K562 (cell line): ENCODE measurements around the gene ANXA2. TPM values are rescaled to one million over a fixed set of nuclear protein-coding genes. Genes with fewer than 3 reads are reported as not detected.

Source experiments
- ATAC-seq: fragments of 200-7000 bp; cut with Tn5 transposase; 3 replicates; pipeline ENCODE4 v1.9.1; 2020; ENCODE audit warnings: moderate library complexity
- BruUV-seq: library from RNA; stranded (reverse); fragments of 400-500 nt; replicated peaks from 2 replicates; lab custom pipeline; 2021; lab: Mats Ljungman, UMichigan
- CTCF ChIA-PET: fragments of 300-600 bp; formaldehyde crosslinking; extraction: SDS; loops from one replicate; lab custom pipeline; 2021; ENCODE audit warnings: low intra/inter-chr PET ratio; lab: Yijun Ruan, JAX
- POLR2A ChIA-PET: fragments of 300-600, 350-650 bp; sonication (Branson Sonifier 250); formaldehyde crosslinking; extraction: SDS; loops from one replicate; lab custom pipeline; 2021; ENCODE audit warnings: antibody characterized with exemption, inconsistent platforms; lab: Yijun Ruan, JAX
- DNase-seq, 4 experiments: peaks; one replicate each; pipeline versions ENCODE4 v3.0.0 to v3.0.0-alpha.2; 2011 to 2018; ENCODE audit warnings: low spot score in 3 of 4, mixed read lengths in 3 of 4; ENCODE audit errors: extremely low read depth in 1 of 4
- FAIRE-seq: peaks from 2 replicates; lab custom pipeline; 2011; peaks lifted over from hg19 to GRCh38; lab: Jason Lieb, UNC
- H2AFZ ChIP-seq: 2 replicates; pipeline ENCODE4 v1.6.0; 2011; ENCODE audit warnings: low read depth, low read length, control low read depth, inconsistent platforms
- H3K27ac ChIP-seq: fragments of 200-600 bp; 3 replicates; pipeline ENCODE4 v1.8.0; 2011; ENCODE audit warnings: low read depth, mild to moderate bottlenecking, control low read depth, inconsistent platforms, low read length, moderate library complexity, mixed read lengths; ENCODE audit errors: extremely low read depth
- H3K27me3 ChIP-seq, 2 experiments: fragments of 300-600 bp in 1 of 2; 2 replicates in 1 of 2; 3 replicates in 1 of 2; pipeline versions ENCODE4 v1.6.0 to v1.8.0; 2011; ENCODE audit warnings: inconsistent platforms in 2 of 2, low read length in 2 of 2, mild to moderate bottlenecking in 1 of 2, mixed read lengths in 1 of 2, moderate library complexity in 1 of 2; ENCODE audit not compliant: control insufficient read depth in 2 of 2, insufficient read depth in 2 of 2
- H3K36me3 ChIP-seq: fragments of 300-600 bp; 3 replicates; pipeline ENCODE4 v1.8.0; 2011; ENCODE audit warnings: mild to moderate bottlenecking, low read length, inconsistent platforms; ENCODE audit not compliant: control insufficient read depth, insufficient read depth
- H3K4me1 ChIP-seq, 2 experiments: fragments of 200-600 bp in 1 of 2; replicated peaks in 1 of 2; 2 replicates in 1 of 2; 3 replicates in 1 of 2; pipeline versions ENCODE4 v1.5.1 to v1.8.0; 2011; ENCODE audit warnings: inconsistent platforms in 2 of 2, low read length in 2 of 2, mild to moderate bottlenecking in 1 of 2, mixed read lengths in 1 of 2, moderate library complexity in 1 of 2; ENCODE audit not compliant: control insufficient read depth in 2 of 2, insufficient read depth in 2 of 2
- H3K4me2 ChIP-seq: 2 replicates; pipeline ENCODE4 v1.6.1; 2011; ENCODE audit warnings: low read length, control low read depth, inconsistent platforms, mixed read lengths; ENCODE audit not compliant: insufficient read depth
- H3K4me3 ChIP-seq: fragments of 200-600 bp; sonication (generic), shearing (Covaris generic); 2 replicates; pipeline ENCODE4 v1.5.1; 2016; ENCODE audit warnings: control low read depth, inconsistent platforms
- H3K79me2 ChIP-seq: fragments of 200-600 bp; 3 replicates; pipeline ENCODE4 v1.8.0; 2011; ENCODE audit warnings: low read length, inconsistent platforms; ENCODE audit not compliant: control insufficient read depth, insufficient read depth
- H3K9ac ChIP-seq, 2 experiments: 2 replicates each; pipeline versions ENCODE4 v1.6.0 to v1.6.1; 2011; ENCODE audit warnings: low read depth in 2 of 2, low read length in 2 of 2, control low read depth in 1 of 2, inconsistent platforms in 1 of 2, mild to moderate bottlenecking in 1 of 2, mixed read lengths in 1 of 2; ENCODE audit not compliant: insufficient read depth in 1 of 2
- H3K9me1 ChIP-seq: one replicate; pipeline ENCODE4 v1.6.0; 2011; ENCODE audit warnings: inconsistent platforms, mild to moderate bottlenecking, low read length, moderate library complexity; ENCODE audit not compliant: control insufficient read depth, insufficient read depth
- H3K9me3 ChIP-seq: replicated peaks from 2 replicates; pipeline ENCODE4 v1.5.1; 2011; ENCODE audit warnings: low read depth, low read length, inconsistent platforms; ENCODE audit not compliant: control insufficient read depth, insufficient read depth
- H4K20me1 ChIP-seq: replicated peaks from 2 replicates; pipeline ENCODE4 v1.6.1; 2011; ENCODE audit warnings: low read length, inconsistent platforms, mixed read lengths; ENCODE audit not compliant: control insufficient read depth, insufficient read depth
- HCFC1 ChIP-seq: IDR thresholded peaks from 2 replicates; pipeline ENCODE4 v1.6.1; 2012; ENCODE audit warnings: low read depth, low read length, improper control_type of control experiment
- MEF2A ChIP-seq: IDR thresholded peaks from 2 replicates; pipeline ENCODE4 v1.6.1; 2011; ENCODE audit warnings: low read depth, mild to moderate bottlenecking, low read length, moderate library complexity; ENCODE audit not compliant: control insufficient read depth
- PTBP1 ChIP-seq: fragments of 200-400 bp; formaldehyde crosslinking; IDR thresholded peaks from 2 replicates; pipeline ENCODE4 v1.6.1; 2017; ENCODE audit warnings: low read depth, low read length
- SP1 ChIP-seq: sonication (generic); formaldehyde crosslinking; IDR thresholded peaks from 2 replicates; pipeline ENCODE4 v1.8.1; 2022; ENCODE audit warnings: mild to moderate bottlenecking, missing genetic modification reagents
- ZNF165 ChIP-seq: fragments of 250-450 bp; sonication (Bioruptor Pico); IDR thresholded peaks from 2 replicates; pipeline ENCODE4 v1.4.0; 2020; ENCODE audit warnings: borderline replicate concordance
- WGBS: fragments of 100-300 bp; shearing (Covaris generic); methylation state at CpG from one replicate; pipeline ENCODE4 v1.1.6; 2016; ENCODE audit warnings: low coverage, mixed read lengths; ENCODE audit not compliant: insufficient coverage; ENCODE audit errors: missing lambda C conversion rate; 5-methylcytosine and 5-hydroxymethylcytosine counted together
- in situ Hi-C: fragments of 300-500 bp; cut with MboI; formaldehyde crosslinking; loops from 4 replicates; pipeline ENCODE4 v1.15.0; 2018; ENCODE audit warnings: inconsistent platforms, mixed read lengths
- intact Hi-C: fragments of 100-400 bp; cut with micrococcal nuclease; formaldehyde crosslinking; loops from 2 replicates; pipeline ENCODE4 v1.14.2; 2022
- polyA plus RNA-seq, 8 experiments: library from polyadenylated mRNA; depleted of rRNA in 4 of 8; stranded (reverse) in 5 of 8; unstranded in 3 of 8; fragments of >200 nt; fragmentation: Nextera tagmentation in 2 of 8; fragmentation: Illumina TruSeq in 1 of 8; extraction: Ambion mirVana in 2 of 8; extraction: Trizol in 1 of 8; gene quantifications; 2 replicates each; pipeline versions ENCODE4 v1.2.1 to v1.2.3, GENCODE V29; 2011 to 2014; ENCODE audit warnings: inconsistent platforms in 1 of 8, missing spikeins in 1 of 8
- total RNA-seq, 7 experiments: library from RNA; depleted of rRNA in 6 of 7; stranded (reverse); fragments of >200 nt in 6 of 7; fragmentation: Illumina TruSeq in 2 of 7; extraction: Trizol in 2 of 7; gene quantifications; 2 replicates each; pipeline versions ENCODE4 v1.2.1 to v1.2.3, GENCODE V29; 2011 to 2021; ENCODE audit warnings: low replicate concordance in 1 of 7
- TF ChIP-seq, protein P1 (sequence below), 2 experiments: fragments of 150-350 bp in 1 of 2; IDR thresholded peaks; 2 replicates each; pipeline ENCODE4 v1.6.1; 2012 to 2016; ENCODE audit warnings: low read depth in 2 of 2, low read length in 2 of 2, mild to moderate bottlenecking in 1 of 2, moderate library complexity in 1 of 2
- TF ChIP-seq, protein P2 (sequence below): fragments of 450-650 bp; IDR thresholded peaks from 2 replicates; pipeline ENCODE4 v1.6.1; 2016; ENCODE audit warnings: low read depth
- TF ChIP-seq, protein P3 (sequence below): fragments of 250-450 bp; sonication (Bioruptor Pico); IDR thresholded peaks from 2 replicates; pipeline ENCODE4 v1.8.0; 2021; ENCODE audit warnings: borderline replicate concordance, mild to moderate bottlenecking, moderate library complexity; ENCODE audit not compliant: poor library complexity, severe bottlenecking

Gene ANXA2
- total and polyA plus RNA-seq, 9 of the 15 experiments (the other 6 are each of a cell fraction or from before 2014, with no cell fraction given): 301 to 1,102 (median 452) TPM

DNA sequence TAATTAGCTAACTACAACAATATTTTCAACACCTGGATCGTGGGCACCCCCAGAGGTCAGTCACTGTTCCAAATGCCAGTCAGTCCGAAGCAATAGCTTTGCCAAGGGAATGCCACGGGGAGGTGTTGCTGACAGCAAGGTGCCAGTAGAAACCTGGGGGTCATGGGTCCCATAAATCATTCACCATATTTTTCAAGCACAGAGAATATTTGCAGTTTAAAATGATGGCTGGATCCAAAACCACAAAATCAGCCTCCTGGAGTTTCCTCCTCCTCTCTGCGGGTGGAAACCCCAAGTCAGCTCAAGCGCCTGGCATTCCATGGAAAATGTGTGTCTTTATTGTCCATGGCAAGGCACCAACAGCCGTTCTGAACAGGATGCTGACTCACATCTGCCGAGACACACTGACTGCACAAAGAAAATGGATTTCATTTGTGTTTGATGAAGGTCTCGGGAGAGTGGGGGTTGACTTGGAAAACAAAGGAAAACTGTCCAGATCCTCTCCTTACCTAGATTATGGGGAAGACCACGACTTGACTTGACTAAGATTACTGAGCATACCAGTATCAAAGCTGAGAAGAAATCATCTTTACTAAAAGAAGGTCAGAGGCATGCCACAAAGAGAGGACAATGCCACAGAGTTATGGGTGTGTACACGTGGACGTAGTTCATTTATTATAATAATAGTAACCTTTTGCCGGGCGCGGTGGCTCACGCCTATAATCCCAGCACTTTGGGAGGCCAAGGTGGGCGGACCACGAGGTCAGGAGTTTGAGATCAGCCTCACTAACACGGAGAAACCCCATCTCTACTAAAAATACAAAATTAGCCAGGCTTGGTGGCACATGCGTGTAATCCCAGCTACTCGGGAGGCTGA, 26.4 kb downstream of the ANXA2 start:
- Histone ChIP-seq H3K79me2 (peaks cover 3% of the 10 kb centered on the region), H3K9me1 (no peaks in the 10 kb centered on the region), H3K4me3 (no peak overlapping the region), H4K20me1 (0 out of 2 replicates have a peak, but pooled peaks cover 9% of the 10 kb centered on the region), H3K9ac (no peak overlapping the region), H3K36me3 (peaks cover 72% of the 10 kb centered on the region), H2AFZ (no peak overlapping the region), H3K4me2 (no peak overlapping the region), H3K9me3 (no peaks in the 10 kb centered on the region), H3K4me1 (no peaks in the 10 kb centered on the region; a peak in 1 of 5 replicates), H3K27me3 (no peaks in the 10 kb centered on the region), H3K27ac (no peak overlapping the region)
- no TSS peak for BruUV-seq
- POLR2A ChIA-PET: interaction anchor here (1.1 kb wide), 1 partner anchor 31 kb away, joined by 3 read pairs; no protein-coding TSS in a partner anchor
- no peak for DNase-seq
- in situ Hi-C loops: no loop called here
- CTCF ChIA-PET: no interaction called here
- no peak for ATAC-seq
- no peak for FAIRE-seq
- intact Hi-C loops: no loop called here
- WGBS: 84% methylated on average over 16 of the region's 20 CpGs
- TF ChIP-seq SP1 (CRISPR knock-in tag): no peak
- no peak for TF ChIP-seq PTBP1
- TF ChIP-seq MEF2A: no peak
- TF ChIP-seq, protein P1, sequence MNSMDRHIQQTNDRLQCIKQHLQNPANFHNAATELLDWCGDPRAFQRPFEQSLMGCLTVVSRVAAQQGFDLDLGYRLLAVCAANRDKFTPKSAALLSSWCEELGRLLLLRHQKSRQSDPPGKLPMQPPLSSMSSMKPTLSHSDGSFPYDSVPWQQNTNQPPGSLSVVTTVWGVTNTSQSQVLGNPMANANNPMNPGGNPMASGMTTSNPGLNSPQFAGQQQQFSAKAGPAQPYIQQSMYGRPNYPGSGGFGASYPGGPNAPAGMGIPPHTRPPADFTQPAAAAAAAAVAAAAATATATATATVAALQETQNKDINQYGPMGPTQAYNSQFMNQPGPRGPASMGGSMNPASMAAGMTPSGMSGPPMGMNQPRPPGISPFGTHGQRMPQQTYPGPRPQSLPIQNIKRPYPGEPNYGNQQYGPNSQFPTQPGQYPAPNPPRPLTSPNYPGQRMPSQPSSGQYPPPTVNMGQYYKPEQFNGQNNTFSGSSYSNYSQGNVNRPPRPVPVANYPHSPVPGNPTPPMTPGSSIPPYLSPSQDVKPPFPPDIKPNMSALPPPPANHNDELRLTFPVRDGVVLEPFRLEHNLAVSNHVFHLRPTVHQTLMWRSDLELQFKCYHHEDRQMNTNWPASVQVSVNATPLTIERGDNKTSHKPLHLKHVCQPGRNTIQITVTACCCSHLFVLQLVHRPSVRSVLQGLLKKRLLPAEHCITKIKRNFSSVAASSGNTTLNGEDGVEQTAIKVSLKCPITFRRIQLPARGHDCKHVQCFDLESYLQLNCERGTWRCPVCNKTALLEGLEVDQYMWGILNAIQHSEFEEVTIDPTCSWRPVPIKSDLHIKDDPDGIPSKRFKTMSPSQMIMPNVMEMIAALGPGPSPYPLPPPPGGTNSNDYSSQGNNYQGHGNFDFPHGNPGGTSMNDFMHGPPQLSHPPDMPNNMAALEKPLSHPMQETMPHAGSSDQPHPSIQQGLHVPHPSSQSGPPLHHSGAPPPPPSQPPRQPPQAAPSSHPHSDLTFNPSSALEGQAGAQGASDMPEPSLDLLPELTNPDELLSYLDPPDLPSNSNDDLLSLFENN (IDR thresholded peaks at IDR 0.05; ENCODE audit: low read depth in 2 of 2, low read length in 2 of 2): no peak
- TF ChIP-seq ZNF165 (CRISPR knock-in tag): no peak
- TF ChIP-seq HCFC1: no peak
- TF ChIP-seq, protein P2, sequence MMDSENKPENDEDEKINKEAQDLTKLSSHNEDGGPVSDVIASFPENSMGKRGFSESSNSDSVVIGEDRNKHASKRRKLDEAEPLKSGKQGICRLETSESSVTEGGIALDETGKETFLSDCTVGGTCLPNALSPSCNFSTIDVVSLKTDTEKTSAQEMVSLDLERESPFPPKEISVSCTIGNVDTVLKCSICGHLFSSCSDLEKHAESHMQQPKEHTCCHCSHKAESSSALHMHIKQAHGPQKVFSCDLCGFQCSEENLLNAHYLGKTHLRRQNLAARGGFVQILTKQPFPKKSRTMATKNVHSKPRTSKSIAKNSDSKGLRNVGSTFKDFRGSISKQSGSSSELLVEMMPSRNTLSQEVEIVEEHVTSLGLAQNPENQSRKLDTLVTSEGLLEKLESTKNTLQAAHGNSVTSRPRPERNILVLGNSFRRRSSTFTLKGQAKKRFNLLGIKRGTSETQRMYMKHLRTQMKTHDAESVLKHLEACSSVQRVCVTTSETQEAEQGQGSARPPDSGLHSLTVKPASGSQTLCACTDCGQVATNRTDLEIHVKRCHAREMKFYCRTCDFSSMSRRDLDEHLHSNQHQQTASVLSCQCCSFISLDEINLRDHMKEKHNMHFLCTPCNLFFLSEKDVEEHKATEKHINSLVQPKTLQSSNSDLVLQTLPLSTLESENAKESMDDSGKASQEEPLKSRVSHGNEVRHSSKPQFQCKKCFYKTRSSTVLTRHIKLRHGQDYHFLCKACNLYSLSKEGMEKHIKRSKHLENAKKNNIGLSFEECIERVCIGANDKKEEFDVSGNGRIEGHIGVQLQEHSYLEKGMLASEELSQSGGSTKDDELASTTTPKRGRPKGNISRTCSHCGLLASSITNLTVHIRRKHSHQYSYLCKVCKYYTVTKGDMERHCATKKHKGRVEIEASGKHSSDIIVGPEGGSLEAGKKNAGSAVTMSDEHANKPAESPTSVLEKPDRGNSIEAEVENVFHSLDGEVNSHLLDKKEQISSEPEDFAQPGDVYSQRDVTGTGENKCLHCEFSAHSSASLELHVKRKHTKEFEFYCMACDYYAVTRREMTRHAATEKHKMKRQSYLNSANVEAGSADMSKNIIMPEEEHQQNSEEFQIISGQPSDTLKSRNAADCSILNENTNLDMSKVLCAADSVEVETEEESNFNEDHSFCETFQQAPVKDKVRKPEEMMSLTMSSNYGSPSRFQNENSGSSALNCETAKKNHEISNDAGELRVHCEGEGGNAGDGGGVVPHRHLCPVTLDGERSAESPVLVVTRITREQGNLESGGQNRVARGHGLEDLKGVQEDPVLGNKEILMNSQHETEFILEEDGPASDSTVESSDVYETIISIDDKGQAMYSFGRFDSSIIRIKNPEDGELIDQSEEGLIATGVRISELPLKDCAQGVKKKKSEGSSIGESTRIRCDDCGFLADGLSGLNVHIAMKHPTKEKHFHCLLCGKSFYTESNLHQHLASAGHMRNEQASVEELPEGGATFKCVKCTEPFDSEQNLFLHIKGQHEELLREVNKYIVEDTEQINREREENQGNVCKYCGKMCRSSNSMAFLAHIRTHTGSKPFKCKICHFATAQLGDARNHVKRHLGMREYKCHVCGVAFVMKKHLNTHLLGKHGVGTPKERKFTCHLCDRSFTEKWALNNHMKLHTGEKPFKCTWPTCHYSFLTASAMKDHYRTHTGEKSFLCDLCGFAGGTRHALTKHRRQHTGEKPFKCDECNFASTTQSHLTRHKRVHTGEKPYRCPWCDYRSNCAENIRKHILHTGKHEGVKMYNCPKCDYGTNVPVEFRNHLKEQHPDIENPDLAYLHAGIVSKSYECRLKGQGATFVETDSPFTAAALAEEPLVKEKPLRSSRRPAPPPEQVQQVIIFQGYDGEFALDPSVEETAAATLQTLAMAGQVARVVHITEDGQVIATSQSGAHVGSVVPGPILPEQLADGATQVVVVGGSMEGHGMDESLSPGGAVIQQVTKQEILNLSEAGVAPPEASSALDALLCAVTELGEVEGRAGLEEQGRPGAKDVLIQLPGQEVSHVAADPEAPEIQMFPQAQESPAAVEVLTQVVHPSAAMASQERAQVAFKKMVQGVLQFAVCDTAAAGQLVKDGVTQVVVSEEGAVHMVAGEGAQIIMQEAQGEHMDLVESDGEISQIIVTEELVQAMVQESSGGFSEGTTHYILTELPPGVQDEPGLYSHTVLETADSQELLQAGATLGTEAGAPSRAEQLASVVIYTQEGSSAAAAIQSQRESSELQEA: no peak
- TF ChIP-seq, protein P3, sequence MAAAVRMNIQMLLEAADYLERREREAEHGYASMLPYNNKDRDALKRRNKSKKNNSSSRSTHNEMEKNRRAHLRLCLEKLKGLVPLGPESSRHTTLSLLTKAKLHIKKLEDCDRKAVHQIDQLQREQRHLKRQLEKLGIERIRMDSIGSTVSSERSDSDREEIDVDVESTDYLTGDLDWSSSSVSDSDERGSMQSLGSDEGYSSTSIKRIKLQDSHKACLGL: no peak
